ENCODE data around the gene CPNE6. TPM values are rescaled to one million over a fixed set of nuclear protein-coding genes. Genes with fewer than 3 reads are reported as not detected.
"Not testable (repeated sequence)": the region's sequence is repeated elsewhere in the genome, so short reads cannot be mapped to it uniquely, and the experiment has no call there.

The CPNE6 gene
- polyA plus RNA-seq, 2 of the 4 experiments (the other 2 are of a cell fraction), result not detected

- ATAC-seq, result no peak
- ChIA-PET POLR2A (no interaction called here), CTCF (interaction anchor here (1.4 to 2.2 kb wide), 2 partner anchors 17 to 65 kb away, joined by 3 to 9 read pairs; no protein-coding TSS in a partner anchor)
- TF ChIP-seq FOXS1 (CRISPR knock-in tag; IDR thresholded peaks at IDR 0.05), result no peak
- TF ChIP-seq CHD4 (IDR thresholded peaks at IDR 0.05; ENCODE audit: borderline replicate concordance), result no peak
- no peak for TF ChIP-seq BHLHE40 (IDR thresholded peaks at IDR 0.05; ENCODE audit: low read depth, low read length)
- TF ChIP-seq HEYL (CRISPR knock-in tag; IDR thresholded peaks at IDR 0.05), result no peak
- no peak for TF ChIP-seq HDAC2 (IDR thresholded peaks at IDR 0.05)
- no peak for TF ChIP-seq RAD21 (conservative IDR thresholded peaks at IDR 0.05 in 1 of 2, IDR thresholded peaks at IDR 0.05 in 1 of 2)
- TF ChIP-seq FOSB (CRISPR knock-in tag; IDR thresholded peaks at IDR 0.05), result no peak
- TF ChIP-seq ZNF302 (CRISPR knock-in tag; IDR thresholded peaks at IDR 0.05), result no peak
- TF ChIP-seq HOXB13 (CRISPR knock-in tag; IDR thresholded peaks at IDR 0.05; ENCODE audit: low read depth), result no peak
- no peak for TF ChIP-seq FOSL2 (IDR thresholded peaks at IDR 0.05)
- no peak for TF ChIP-seq FOSL2 (CRISPR knock-in tag; IDR thresholded peaks at IDR 0.05)
- no peak for TF ChIP-seq HOXB5 (CRISPR knock-in tag; IDR thresholded peaks at IDR 0.05)
- no peak for TF ChIP-seq RCOR1 (IDR thresholded peaks at IDR 0.05; ENCODE audit: low read depth, low read length)
- no peak for TF ChIP-seq CBX2 (IDR thresholded peaks at IDR 0.05; ENCODE audit: borderline replicate concordance, low read depth)
- no peak for TF ChIP-seq TFCP2L1 (CRISPR knock-in tag; IDR thresholded peaks at IDR 0.05)
- WGBS (ENCODE audit: missing lambda C conversion rate), result 5% methylated on average over 2 of the region's 2 CpGs
- no peak overlapping the region for H3K4me3 ChIP-seq
- H3K27ac ChIP-seq, result no peak overlapping the region
- no peak for DNase-seq (ENCODE audit: low read depth in 1 of 2, low spot score in 1 of 2)
- no peaks in the 10 kb centered on the region for H3K9me3 ChIP-seq
- H3K4me1 ChIP-seq, result peaks cover 11% of the 10 kb centered on the region; the same call in 2 of the 3 replicates
- no peak for FAIRE-seq
- H3K4me2 ChIP-seq, result no peak overlapping the region
Observed at GRCh38 chr14:24040692-24041091, 30.7 kb upstream of the CPNE6 start.

GRCh38 chr14:24042746-24043145, 28.6 kb upstream of the CPNE6 start:
- DNase-seq (ENCODE audit: low read depth in 1 of 2, low spot score in 1 of 2) (no peak), FAIRE-seq (no peak), ATAC-seq (no peak)
- Histone ChIP-seq H3K4me2 (no peak overlapping the region), H3K4me1 (no peaks in the 10 kb centered on the region; the same call in 2 of the 3 replicates), H3K27ac (no peak overlapping the region), H3K4me3 (no peak overlapping the region), H3K9me3 (no peaks in the 10 kb centered on the region)
- TF ChIP-seq HES2 (IDR thresholded peaks at IDR 0.05), result no peak
- TF ChIP-seq NPAS2 (CRISPR knock-in tag; IDR thresholded peaks at IDR 0.05; ENCODE audit: borderline replicate concordance), result no peak
- no peak for TF ChIP-seq RARB (CRISPR knock-in tag; IDR thresholded peaks at IDR 0.05)
- no peak for TF ChIP-seq NR3C1 (IDR thresholded peaks at IDR 0.05)
- no peak for TF ChIP-seq ZNF302 (CRISPR knock-in tag; IDR thresholded peaks at IDR 0.05)
- no peak for TF ChIP-seq CBX8 (IDR thresholded peaks at IDR 0.05)
- no peak for TF ChIP-seq NFE2L2 (conservative IDR thresholded peaks at IDR 0.05; ENCODE audit: low read length)
- TF ChIP-seq USF2 (IDR thresholded peaks at IDR 0.05), result no peak
- TF ChIP-seq CHD2 (IDR thresholded peaks at IDR 0.05; ENCODE audit: low read length, partially characterized antibody), result no peak
- no peak for TF ChIP-seq MYC (IDR thresholded peaks at IDR 0.05; ENCODE audit: borderline replicate concordance, low read length)
- TF ChIP-seq FOXS1 (CRISPR knock-in tag; IDR thresholded peaks at IDR 0.05), result no peak
- no peak for TF ChIP-seq CTCF (IDR thresholded peaks at IDR 0.05)
- no peak for TF ChIP-seq E2F6 (IDR thresholded peaks at IDR 0.05; ENCODE audit: borderline replicate concordance, low read depth)
- no peak for TF ChIP-seq KDM5A (IDR thresholded peaks at IDR 0.05)
- TF ChIP-seq PBX3 (IDR thresholded peaks at IDR 0.05), result no peak
- TF ChIP-seq HEYL (CRISPR knock-in tag; IDR thresholded peaks at IDR 0.05), result no peak
- ChIA-PET CTCF (interaction anchor here (0.7 to 2.9 kb wide), 7 partner anchors 9 to 118 kb away, joined by 3 to 14 read pairs (median 4); partner anchors contain the start of genes CARMIL3 and IRF9), POLR2A (no interaction called here)
- 19% methylated on average over 5 of the region's 5 CpGs for WGBS (ENCODE audit: missing lambda C conversion rate)

GRCh38 chr14:24049002-24049401, 22.4 kb upstream of the CPNE6 start:
- CTCF ChIA-PET, result interaction anchor here (1.9 kb wide), 1 partner anchor 41 kb away, joined by 9 read pairs; no protein-coding TSS in a partner anchor
- POLR2A ChIA-PET; H3K9me3 ChIP-seq; FAIRE-seq; DNase-seq (ENCODE audit: low read depth in 1 of 2, low spot score in 1 of 2); H3K4me3 ChIP-seq; ATAC-seq; H3K4me1 ChIP-seq; H3K27ac ChIP-seq; H3K4me2 ChIP-seq: not testable (repeated sequence)
- WGBS (ENCODE audit: missing lambda C conversion rate), result 69% methylated on average over 2 of the region's 2 CpGs

- ATAC-seq; H3K27ac ChIP-seq; H3K9me3 ChIP-seq; H3K4me2 ChIP-seq; FAIRE-seq; H3K4me3 ChIP-seq; DNase-seq (ENCODE audit: low read depth in 1 of 2, low spot score in 1 of 2); H3K4me1 ChIP-seq; POLR2A ChIA-PET: not testable (repeated sequence)
- CTCF ChIA-PET, result interaction anchor here (0.9 to 1.5 kb wide), 3 partner anchors 17 to 110 kb away, joined by 3 to 4 read pairs (median 4); no protein-coding TSS in a partner anchor
- WGBS (ENCODE audit: missing lambda C conversion rate), result 85% methylated on average over 8 of the region's 8 CpGs
Observed at GRCh38 chr14:24050753-24051152, 20.6 kb upstream of the CPNE6 start.

Measured in A549 (cell line).